ENCODE data around the gene RPTOR. TPM values are rescaled to one million over a fixed set of nuclear protein-coding genes. Genes with fewer than 3 reads are reported as not detected.
"Not testable (repeated sequence)": the region's sequence is repeated elsewhere in the genome, so short reads cannot be mapped to it uniquely, and the experiment has no call there.

The RPTOR gene
- polyA plus RNA-seq, 1 donor from 2014 or later: 9.9 TPM

- peaks cover 4% of the 10 kb centered on the region for H3K36me3 Mint-ChIP-seq
- peaks cover 5 to 7% (median 5%) of the 10 kb centered on the region in 3 donors for H3K4me1 Mint-ChIP-seq
- no peaks in the 10 kb centered on the region for H3K27me3 Mint-ChIP-seq
- H3K4me3 Mint-ChIP-seq: no peak overlapping the region
- H3K27ac Mint-ChIP-seq: peak overlapping the region in 1 of 3 donors; percentile 39
- no peaks in the 10 kb centered on the region for H3K9me3 Mint-ChIP-seq
Measured at GRCh38 chr17:80621335-80621996, 76.8 kb downstream of the RPTOR start.

DNA sequence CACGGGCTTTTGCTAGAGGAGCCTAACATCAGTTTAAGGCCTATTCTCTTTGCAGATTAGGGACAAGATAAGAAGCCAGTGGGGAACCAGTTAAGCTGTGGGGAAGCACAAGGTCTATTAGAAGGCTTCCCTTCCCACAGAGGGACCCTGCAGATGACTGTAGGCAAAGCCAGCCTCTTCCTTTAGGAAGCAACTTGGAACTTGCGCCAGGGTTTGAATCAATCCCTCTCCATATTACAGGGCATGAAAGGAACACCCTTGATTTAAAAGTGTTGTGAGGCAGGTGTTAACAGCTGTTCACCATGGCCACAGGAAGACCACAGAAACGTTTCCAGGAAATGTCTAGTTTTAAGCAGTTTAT, 77.3 kb downstream of the RPTOR start:
- Mint-ChIP-seq H3K4me1 (peaks cover 5 to 7% (median 5%) of the 10 kb centered on the region in 3 donors), H3K27ac (peak overlapping the region in 1 of 3 donors; percentile 39), H3K36me3 (peaks cover 4% of the 10 kb centered on the region), H3K4me3 (no peak overlapping the region), H3K9me3 (no peaks in the 10 kb centered on the region), H3K27me3 (no peaks in the 10 kb centered on the region)

DNA sequence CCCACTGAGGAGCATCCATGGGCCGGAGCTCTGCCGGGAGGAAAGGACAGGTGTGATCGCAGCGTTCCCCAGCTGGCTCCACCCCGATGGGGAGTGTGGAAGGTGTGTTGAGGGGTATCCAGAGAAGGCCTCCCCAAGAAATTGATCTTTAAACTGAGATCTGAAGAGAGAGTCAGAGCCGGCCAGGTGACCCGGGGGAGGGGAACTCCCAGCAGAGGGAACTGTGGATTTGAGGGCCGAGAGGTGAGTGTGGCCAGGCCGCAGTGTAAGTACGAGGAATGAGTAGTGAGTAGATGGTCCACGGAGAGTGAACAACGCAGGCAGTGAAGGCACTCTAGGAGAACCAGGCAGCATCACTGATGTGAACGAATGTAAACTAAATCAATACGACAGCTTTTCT, 80.2 kb downstream of the RPTOR start:
- no peak overlapping the region for H3K27ac Mint-ChIP-seq
- peaks cover 7% of the 10 kb centered on the region for H3K36me3 Mint-ChIP-seq
- H3K9me3 Mint-ChIP-seq: no peaks in the 10 kb centered on the region
- H3K4me1 Mint-ChIP-seq: peaks cover 5 to 7% (median 5%) of the 10 kb centered on the region in 3 donors
- H3K4me3 Mint-ChIP-seq: no peak overlapping the region
- H3K27me3 Mint-ChIP-seq: no peaks in the 10 kb centered on the region

GRCh38 chr17:80625627-80626026, 81.0 kb downstream of the RPTOR start:
- Mint-ChIP-seq H3K27me3 (no peaks in the 10 kb centered on the region), H3K36me3 (peaks cover 7% of the 10 kb centered on the region), H3K4me1 (peaks cover 5% of the 10 kb centered on the region in 3 donors), H3K4me3 (no peak overlapping the region), H3K27ac (no peak overlapping the region), H3K9me3 (no peaks in the 10 kb centered on the region)

- not testable (repeated sequence) for H3K4me1 Mint-ChIP-seq, H3K9me3 Mint-ChIP-seq, H3K36me3 Mint-ChIP-seq, H3K27ac Mint-ChIP-seq, H3K27me3 Mint-ChIP-seq, H3K4me3 Mint-ChIP-seq
Measured at GRCh38 chr17:80628881-80629280, 84.2 kb downstream of the RPTOR start.

DNA sequence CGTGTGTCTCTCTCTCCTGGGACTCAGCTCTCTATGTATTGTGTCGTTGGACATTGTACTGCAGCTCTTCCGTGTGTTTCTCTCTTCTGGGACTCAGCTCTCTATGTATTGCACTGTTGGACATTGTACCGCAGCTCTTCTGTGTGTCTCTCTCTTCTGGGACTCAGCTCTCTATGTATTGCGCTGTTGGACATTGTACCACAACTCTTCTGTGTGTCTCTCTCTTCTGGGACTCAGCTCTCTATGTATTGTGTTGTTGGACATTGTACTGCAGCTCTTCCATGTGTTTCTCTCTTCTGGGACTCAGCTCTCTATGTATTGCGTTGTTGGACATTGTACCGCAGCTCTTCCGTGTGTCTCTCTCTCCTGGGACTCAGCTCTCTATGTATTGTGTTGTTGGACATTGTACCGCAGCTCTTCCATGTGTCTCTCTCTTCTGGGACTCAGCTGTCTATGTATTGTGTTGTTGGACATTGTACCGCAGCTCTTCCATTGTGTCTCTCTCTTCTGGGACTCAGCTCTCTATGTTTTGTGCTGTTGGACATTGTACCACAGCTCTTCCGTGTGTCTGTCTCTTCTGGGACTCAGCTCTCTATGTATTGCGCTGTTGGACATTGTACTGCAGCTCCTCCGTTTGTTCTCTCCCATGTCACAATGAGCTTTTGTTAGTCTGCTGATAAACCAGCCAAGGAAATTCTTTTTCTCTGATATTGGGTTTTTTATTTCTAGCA, 84.8 kb downstream of the RPTOR start:
- Mint-ChIP-seq H3K4me1 (peaks cover 0 to 9% (median 5%) of the 10 kb centered on the region in 3 donors), H3K27me3 (no peaks in the 10 kb centered on the region), H3K4me3 (no peak overlapping the region), H3K27ac (no peak overlapping the region), H3K9me3 (no peaks in the 10 kb centered on the region), H3K36me3 (peaks cover 6% of the 10 kb centered on the region)

DNA sequence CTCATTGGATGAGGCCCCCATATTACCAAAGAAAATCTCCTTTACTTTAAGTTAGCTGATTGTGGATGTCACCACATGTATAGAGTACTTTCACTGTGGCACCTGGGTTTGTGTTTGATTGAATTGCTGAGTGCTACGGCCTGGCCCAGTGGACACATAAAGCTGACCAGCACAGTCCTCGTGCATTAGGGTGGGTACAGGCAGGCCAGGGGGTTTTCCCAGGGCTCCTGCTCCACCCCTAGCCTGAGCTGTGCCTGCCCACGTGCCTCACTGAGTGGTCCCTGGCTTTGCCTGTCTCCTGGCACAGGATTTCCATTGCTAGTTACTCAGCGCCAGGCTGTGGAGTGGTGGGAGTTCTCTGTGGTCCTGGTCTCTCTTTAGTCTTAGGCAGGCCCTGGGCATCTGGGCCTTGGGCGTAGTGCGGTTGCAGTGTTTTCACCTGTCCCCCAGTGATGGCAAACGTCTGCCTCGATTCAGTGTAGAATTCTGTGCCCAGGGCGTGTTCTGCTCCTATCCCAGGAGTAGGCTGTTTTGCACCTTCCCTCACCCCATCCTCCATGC, 86.0 kb downstream of the RPTOR start:
- Mint-ChIP-seq H3K27me3 (no peaks in the 10 kb centered on the region), H3K9me3 (no peaks in the 10 kb centered on the region), H3K4me3 (no peak overlapping the region), H3K4me1 (peaks cover 0 to 10% (median 5%) of the 10 kb centered on the region in 3 donors), H3K27ac (no peak overlapping the region), H3K36me3 (peaks cover 6% of the 10 kb centered on the region)

DNA sequence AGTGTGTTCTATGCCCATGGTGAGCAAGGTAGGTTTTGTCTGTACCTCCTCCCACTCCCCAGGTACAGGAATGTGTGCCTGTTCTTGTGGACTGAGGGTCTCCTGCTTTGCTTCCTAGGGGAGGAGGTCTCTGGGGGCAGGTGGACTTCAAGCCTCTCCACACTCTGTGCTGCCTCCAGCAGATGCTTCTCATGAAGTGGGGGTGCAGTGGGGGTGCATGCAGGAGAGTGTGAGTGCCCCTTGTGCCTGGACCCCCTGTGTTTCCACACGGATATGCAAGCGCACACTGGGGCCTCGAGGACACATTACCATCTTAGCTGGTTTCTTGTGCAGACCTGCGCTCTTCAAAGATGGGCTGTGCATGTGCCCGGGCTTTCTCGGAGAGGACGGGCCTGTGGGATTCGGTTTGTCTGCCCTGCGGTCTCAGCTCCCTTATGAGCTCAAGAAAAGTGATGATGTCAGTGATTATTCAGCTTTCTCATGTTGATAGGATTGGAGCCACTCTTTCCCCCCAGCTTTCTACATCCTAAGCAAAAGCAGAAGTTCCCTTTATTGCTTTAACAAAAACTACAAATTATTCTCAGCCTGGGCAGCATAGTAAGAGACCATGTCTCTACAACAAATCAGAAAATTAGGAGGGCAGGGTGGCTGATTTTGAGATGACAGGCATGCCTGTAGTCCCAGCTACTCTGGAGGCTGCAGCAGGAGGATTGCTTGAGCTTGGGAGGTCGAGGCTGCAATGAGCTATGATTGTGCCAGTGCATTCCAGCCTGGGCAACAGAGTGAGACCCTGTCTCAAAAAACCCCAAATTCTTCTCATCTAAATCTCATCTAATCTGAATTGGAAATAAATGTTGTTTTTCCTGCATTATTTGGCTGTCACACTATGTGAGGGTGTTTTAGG, 86.8 kb downstream of the RPTOR start:
- peak overlapping the region in 2 of 3 donors; percentile 59 to 68 for H3K27ac Mint-ChIP-seq
- peaks cover 3% of the 10 kb centered on the region for H3K36me3 Mint-ChIP-seq
- peaks cover 0 to 10% (median 5%) of the 10 kb centered on the region in 3 donors for H3K4me1 Mint-ChIP-seq

DNA sequence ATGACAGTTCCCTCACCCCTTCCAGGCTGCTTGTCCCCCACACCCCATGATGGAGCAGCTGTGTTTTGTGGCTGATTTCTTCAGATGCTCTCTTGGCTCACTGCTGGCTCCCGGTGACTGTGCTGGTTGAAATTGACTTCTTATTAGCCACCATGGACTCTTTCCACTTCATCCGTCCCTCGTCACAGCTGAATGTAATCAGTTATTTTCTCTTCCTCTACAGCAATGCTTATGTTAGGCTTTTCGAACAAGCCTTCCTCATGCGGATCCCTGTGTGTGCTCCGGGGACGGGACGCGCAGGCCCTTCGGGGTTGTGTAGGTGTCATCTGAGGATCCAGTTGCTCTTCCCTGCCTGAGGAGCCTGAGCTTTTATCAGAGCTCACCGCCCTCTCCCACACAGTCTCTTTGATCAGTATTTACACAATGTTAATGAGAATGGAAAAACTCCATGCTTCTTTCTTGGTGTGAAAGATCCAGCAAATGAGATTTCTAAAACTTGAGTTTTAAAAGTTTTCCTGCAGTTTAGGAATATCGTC, 87.5 kb downstream of the RPTOR start:
- Mint-ChIP-seq H3K27me3 (no peaks in the 10 kb centered on the region), H3K4me1 (peaks cover 0 to 10% (median 5%) of the 10 kb centered on the region in 3 donors), H3K4me3 (peak overlapping the region in 1 of 4 donors; percentile 76), H3K36me3 (peaks cover 3% of the 10 kb centered on the region), H3K9me3 (no peaks in the 10 kb centered on the region), H3K27ac (peak overlapping the region in 1 of 3 donors; percentile 68)

More for the DNA sequence above, 86.8 kb downstream of the RPTOR start:
- no peaks in the 10 kb centered on the region for H3K27me3 Mint-ChIP-seq
- no peak overlapping the region for H3K4me3 Mint-ChIP-seq
- H3K9me3 Mint-ChIP-seq: no peaks in the 10 kb centered on the region

DNA sequence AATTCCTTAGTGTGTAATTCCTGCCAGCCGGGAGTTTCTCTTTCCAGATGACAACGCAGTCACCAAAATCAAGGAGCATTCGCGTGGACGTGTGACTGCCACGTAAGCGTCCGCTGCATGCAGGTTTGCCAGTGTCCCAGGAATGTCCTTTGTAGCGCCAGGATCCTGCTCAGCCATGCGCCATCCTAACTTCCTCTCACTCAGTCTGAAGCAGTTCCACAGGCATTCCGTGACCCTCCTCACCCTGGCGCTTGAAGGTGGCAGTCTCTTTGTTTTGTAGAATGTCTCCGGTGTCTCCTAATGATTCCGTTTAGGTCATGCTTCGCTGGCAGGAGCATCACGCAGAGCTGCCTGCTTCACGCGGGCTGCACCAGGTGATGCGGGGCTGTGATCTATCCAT, 88.6 kb downstream of the RPTOR start:
- Mint-ChIP-seq H3K27ac (no peak overlapping the region), H3K36me3 (peaks cover 5% of the 10 kb centered on the region), H3K4me1 (peaks cover 5 to 15% (median 6%) of the 10 kb centered on the region in 3 donors), H3K4me3 (no peak overlapping the region), H3K27me3 (no peaks in the 10 kb centered on the region), H3K9me3 (no peaks in the 10 kb centered on the region)

DNA sequence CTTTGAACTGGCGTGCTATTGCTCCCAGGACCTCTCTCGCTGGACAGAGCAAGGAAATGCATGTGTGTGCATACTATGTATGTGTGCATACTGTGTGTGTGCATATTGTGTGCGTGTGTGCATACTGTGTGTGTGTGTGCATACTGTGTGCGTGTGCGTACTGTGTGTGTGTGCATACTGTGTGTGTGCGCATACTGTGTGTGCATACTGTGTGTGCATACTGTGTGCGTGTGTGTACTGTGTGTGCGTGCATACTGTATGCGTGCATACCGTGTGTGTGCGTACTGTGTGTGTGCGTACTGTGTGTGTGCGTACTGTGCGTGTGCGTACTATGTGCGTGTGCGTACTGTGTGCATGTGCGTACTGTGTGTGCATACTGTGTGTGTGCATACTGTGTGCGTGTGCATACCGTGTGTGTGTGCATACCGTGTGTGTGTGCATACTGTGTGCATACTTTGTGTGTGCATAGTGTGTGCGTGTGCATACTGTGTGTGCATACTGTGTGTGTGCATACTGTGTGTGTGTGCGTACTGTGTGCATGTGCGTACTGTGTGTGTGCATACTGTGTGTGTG, 89.4 kb downstream of the RPTOR start:
- Mint-ChIP-seq H3K4me3 (no peak overlapping the region), H3K27me3 (no peaks in the 10 kb centered on the region), H3K27ac (no peak overlapping the region), H3K36me3 (peaks cover 4% of the 10 kb centered on the region), H3K9me3 (no peaks in the 10 kb centered on the region), H3K4me1 (peaks cover 5 to 17% (median 6%) of the 10 kb centered on the region in 3 donors)

GRCh38 chr17:80636361-80637018, 91.9 kb downstream of the RPTOR start:
- Mint-ChIP-seq H3K4me3 (peak overlapping the region in 1 of 4 donors; percentile 30), H3K36me3 (peaks cover 8% of the 10 kb centered on the region), H3K9me3 (no peaks in the 10 kb centered on the region), H3K4me1 (peaks cover 6 to 15% (median 6%) of the 10 kb centered on the region in 3 donors), H3K27ac (no peak overlapping the region), H3K27me3 (no peaks in the 10 kb centered on the region)

GRCh38 chr17:80637048-80637781, 92.6 kb downstream of the RPTOR start:
- Mint-ChIP-seq H3K27ac (no peak overlapping the region), H3K36me3 (peaks cover 8% of the 10 kb centered on the region), H3K4me1 (peaks cover 3 to 12% (median 6%) of the 10 kb centered on the region in 3 donors), H3K9me3 (no peaks in the 10 kb centered on the region), H3K27me3 (no peaks in the 10 kb centered on the region), H3K4me3 (no peak overlapping the region)
